Right renal cortex interstitium (tissue), 3 donors: ENCODE data around the gene TMEM143. TPM values are rescaled to one million over a fixed set of nuclear protein-coding genes. Genes with fewer than 3 reads are reported as not detected.
"Not testable (repeated sequence)": the region's sequence is repeated elsewhere in the genome, so short reads cannot be mapped to it uniquely, and the experiment has no call there.

Experiments
- DNase-seq, 3 donors: peaks; one replicate each; pipeline ENCODE4 v3.0.0-alpha.2; 2013; ENCODE audit warnings: low read depth in 3 of 3, low spot score in 2 of 3
- polyA plus RNA-seq, 3 donors: library from polyadenylated mRNA; unstranded; fragments of 120-200 nt; gene quantifications; one replicate each; pipeline ENCODE4 v1.2.1, GENCODE V29; 2013; ENCODE audit not compliant: insufficient read length in 3 of 3

Gene TMEM143
- polyA plus RNA-seq, 3 donors: 7.7 to 9.4 (median 8.3) TPM

DNA sequence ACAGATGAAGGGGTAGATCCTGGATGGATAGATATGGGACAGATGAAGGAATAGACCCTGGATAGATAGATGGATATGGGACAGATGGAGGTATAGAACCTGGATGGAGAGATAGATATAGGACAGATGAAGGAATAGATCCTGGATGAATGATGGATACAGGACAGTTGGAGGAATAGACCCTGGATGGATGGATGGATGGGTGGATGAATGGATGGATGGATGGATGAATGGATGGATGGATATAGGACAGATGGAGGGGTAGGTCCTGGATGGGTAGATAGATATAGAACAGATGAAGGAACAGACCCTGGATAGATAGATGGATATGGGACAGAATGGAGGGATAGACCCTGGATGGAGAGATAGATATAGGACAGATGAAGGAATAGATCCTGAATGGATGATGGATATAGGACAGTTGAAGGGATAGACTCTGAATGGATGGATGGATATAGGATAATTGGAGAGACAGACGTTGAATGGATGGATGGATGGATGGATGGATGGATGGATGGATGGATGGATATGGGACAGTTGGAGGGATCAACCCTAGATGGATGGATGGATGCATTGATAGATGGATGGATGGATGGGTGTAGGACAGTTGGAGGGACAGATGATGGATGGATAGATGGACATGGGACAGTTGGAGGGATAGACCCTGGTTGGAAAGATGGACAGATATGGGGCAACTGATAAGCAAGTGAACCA lies 61.7 kb downstream of the TMEM143 start:
- DNase-seq: no peak

DNA sequence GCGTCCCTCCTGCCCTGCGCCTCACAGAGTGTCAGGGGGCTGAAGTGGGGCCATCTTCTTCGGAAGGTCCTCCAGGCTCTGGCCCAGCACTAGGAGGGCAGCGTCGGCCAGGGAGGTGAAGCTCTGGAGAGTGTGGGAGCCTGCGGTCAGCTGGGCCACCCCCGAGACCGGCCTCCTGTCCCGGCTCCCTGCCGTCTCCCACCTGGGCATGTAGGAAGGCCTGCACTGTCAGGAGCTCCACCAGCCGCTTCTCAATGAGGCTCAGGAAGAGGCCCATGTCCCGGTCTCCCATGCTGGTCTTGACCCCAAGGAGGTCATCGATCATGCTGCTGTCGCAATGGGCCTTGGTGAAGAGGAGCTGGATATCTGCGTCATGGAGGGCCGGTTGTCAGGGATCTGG lies 65.8 kb downstream of the TMEM143 start:
- no peak for DNase-seq

DNA sequence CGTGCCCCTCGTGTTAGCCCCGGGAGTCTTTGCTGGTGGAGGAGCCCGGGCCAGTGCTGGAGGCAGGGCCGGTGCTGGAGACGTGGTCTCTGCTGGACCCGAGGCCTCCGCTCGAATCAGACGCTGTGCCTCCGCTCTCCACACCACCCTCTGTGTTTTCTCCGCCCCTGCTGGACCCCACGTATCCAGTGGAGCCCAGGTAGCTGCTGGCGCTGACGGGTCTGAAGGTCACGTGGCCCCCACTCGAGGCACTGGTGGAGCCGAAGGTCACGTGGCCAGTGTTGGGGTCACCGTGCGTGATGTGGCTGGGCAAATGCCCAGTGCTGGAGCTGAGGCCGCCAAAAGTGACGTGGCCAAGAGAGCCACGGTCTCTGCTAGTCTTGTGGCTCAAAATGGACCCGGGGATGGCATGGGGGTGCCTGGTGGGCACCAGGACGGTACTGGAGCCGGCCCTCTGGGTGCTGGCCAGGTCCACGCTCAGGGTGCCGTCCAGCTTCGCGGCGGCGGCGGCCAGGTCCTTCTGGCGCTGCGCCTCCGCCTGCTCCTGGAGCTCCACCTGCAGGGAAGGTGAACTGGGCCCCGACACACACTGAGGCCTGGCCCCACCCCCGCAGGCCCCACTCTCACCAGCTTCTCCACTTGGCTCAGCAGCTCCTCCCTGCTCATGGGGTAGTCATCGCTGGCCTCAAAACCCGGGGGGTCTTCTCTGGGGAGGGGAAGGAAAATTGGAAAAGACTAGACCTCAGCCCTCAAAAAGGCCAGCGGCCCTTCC lies 66.6 kb downstream of the TMEM143 start:
- DNase-seq: no peak

- no peak for DNase-seq
Measured at GRCh38 chr19:48295458-48295857, 68.3 kb downstream of the TMEM143 start.

- DNase-seq: no peak
Measured at GRCh38 chr19:48292798-48293197, 70.9 kb downstream of the TMEM143 start.

DNA sequence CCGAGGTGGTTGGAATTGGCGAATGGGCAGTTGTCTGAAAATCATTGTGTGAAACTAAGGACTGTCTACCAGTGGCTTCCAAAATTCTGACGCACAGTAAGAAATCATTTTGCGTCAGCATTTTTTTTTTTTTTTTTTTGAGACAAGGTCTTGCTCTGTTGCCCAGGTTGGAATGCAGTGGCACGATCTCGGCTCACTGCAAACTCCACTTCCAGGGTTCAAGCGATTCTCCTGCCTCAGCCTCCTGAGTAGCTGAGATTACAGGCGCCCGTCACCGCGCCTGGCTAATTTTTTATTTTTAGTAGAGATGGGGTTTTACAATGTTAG lies 72.3 kb downstream of the TMEM143 start:
- DNase-seq: not testable (repeated sequence)

- peak; percentile 60 to 67 (median 67) for DNase-seq
Measured at GRCh38 chr19:48290771-48291488, 72.8 kb downstream of the TMEM143 start.

GRCh38 chr19:48290401-48290770 lies 73.4 kb downstream of the TMEM143 start:
- no peak for DNase-seq

DNA sequence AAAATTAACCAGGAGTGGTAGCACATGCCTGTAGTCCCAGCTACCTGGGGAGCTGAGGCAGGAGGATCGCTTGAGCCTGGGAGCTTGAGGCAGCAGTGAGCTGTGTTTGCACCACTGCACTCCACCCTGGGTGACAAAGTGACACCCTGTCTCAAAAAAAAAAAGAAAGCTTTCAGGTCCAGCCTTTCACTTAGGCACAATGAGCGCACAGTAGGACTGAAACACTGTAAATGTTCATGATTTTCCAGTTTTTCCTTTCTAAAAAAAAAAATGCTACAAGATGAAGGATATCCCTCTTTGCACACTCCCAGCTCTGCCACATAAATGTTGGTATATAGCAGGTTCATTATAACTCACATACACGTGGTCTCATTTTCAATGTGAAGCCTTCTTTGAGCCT lies 76.0 kb downstream of the TMEM143 start:
- DNase-seq: no peak

GRCh38 chr19:48284896-48285295 lies 78.8 kb downstream of the TMEM143 start:
- DNase-seq: no peak

- no peak for DNase-seq
Measured at GRCh38 chr19:48283908-48284307, 79.8 kb downstream of the TMEM143 start.

Other genes starting within 250 kb of the TMEM143 start
- gene LIG1, start 193.6 kb downstream of the TMEM143 start, polyA plus RNA-seq: 10 to 100 TPM; 55.5 to 62.1 (median 58.0) TPM
- 10 to 100 TPM in 1 of 3 donors, 1 to 10 TPM in 2; 9.5 to 10.5 (median 9.9) TPM for gene ZSWIM9, start 193.3 kb downstream of the TMEM143 start, polyA plus RNA-seq
- 10 to 100 TPM; 50.6 to 61.0 (median 55.2) TPM for gene CARD8, start 108.0 kb downstream of the TMEM143 start, polyA plus RNA-seq
- gene ZNF114, start 93.9 kb downstream of the TMEM143 start, polyA plus RNA-seq: 1 to 10 TPM; 5.9 to 9.0 (median 6.9) TPM
- 10 to 100 TPM; 72.4 to 81.9 (median 79.0) TPM for gene EMP3, start 38.4 kb downstream of the TMEM143 start, polyA plus RNA-seq
- under 1 TPM; 0.40 to 0.67 (median 0.46) TPM for gene SYNGR4, start 427 bp upstream of the TMEM143 start, polyA plus RNA-seq
- gene KDELR1, start 27.6 kb upstream of the TMEM143 start, polyA plus RNA-seq: 100 to 1,000 TPM; 206 to 257 (median 218) TPM
- gene GRIN2D, start 29.7 kb upstream of the TMEM143 start, polyA plus RNA-seq: under 1 TPM; 0.35 to 0.46 (median 0.38) TPM
- 10 to 100 TPM; 19.8 to 24.8 (median 24.0) TPM for gene GRWD1, start 82.0 kb upstream of the TMEM143 start, polyA plus RNA-seq
- under 1 TPM; 0.55 to 0.67 (median 0.61) TPM for gene KCNJ14, start 91.6 kb upstream of the TMEM143 start, polyA plus RNA-seq
- gene CYTH2, start 105.4 kb upstream of the TMEM143 start, polyA plus RNA-seq: 10 to 100 TPM; 74.8 to 80.7 (median 80.1) TPM
- gene LMTK3, start 147.9 kb upstream of the TMEM143 start, polyA plus RNA-seq: 1 to 10 TPM; 1.2 to 2.3 (median 2.1) TPM
- gene SULT2B1, start 188.2 kb upstream of the TMEM143 start, polyA plus RNA-seq: under 1 TPM; 0.23 to 0.29 (median 0.24) TPM
- gene SPACA4, start 242.8 kb upstream of the TMEM143 start, polyA plus RNA-seq: not detected